HG02973 (cell line): ENCODE results near the gene NANOGP8.
"Not testable (repeated sequence)": the region's sequence is repeated elsewhere in the genome, so short reads cannot be mapped to it uniquely, and the experiment has no call there.

ENCODE experiments used
- ATAC-seq: cut with Tn5 transposase; IDR thresholded peaks from one replicate; pipeline ENCODE4 v1.9.1; 2021; ENCODE audit warnings: moderate library complexity; ENCODE audit not compliant: unreplicated experiment

Gene NANOGP8

GRCh38 chr15:35098737-35099136 is 13.6 kb upstream of the NANOGP8 start:
- no peak for ATAC-seq

GRCh38 chr15:35095941-35096340 is 10.8 kb upstream of the NANOGP8 start:
- no peak for ATAC-seq

DNA sequence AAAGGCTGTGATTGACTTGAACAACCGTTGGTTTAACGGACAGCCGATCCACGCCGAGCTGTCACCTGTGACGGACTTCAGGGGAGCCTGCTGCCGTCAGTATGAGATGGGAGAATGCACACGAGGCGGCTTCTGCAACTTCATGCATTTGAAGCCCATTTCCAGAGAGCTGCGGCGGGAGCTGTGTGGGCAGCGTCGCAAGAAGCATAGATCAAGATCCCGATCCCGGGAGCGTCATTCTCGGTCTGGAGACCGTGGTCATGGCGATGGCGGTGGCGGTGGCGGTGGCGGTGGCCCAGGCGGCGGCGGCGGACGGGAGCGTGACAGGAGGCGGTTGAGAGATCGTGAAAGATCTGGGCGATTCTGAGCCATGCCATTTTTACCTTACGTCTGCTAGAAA is 7.8 kb upstream of the NANOGP8 start:
- ATAC-seq: no peak

DNA sequence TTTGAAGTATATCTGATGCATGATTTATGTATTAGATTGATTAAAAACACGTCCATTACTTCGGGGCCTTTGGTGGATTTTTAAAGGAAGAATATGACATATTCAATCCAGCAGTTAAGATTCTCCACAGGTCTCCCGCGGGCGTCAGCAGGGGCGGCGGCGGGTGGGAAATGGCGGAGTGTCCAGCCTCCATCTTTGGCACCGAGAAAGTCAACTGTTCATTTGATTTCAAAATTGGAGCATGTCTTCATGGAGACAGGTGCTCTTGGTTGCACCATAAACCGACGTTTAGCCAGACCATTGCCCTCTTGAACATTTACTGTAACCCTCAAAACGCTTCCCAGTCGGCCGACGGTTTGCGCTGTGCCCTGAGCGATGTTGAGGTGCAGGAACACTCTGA is 7.2 kb upstream of the NANOGP8 start:
- no peak for ATAC-seq

GRCh38 chr15:35090104-35090807 is 5.2 kb upstream of the NANOGP8 start:
- ATAC-seq: no peak

DNA sequence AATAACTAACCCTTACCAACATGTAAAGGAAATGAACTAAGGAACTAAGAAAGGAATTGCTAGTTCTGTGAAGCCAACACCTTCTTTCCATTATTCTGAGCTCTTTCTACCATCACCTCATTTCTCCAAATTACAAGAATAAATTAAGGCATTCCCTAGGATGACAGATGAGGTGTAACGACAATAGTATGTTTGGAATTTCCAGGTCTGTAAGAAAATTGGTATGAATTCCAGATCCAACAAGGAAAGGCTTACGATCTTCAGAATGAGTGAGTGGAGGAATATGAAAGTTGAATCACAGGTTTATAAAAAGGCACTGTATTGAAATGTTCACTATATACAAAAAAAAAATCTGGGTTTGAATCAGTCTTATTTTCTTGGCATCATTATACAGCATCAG is 4.5 kb upstream of the NANOGP8 start:
- no peak for ATAC-seq

GRCh38 chr15:35088329-35088728 is 3.2 kb upstream of the NANOGP8 start:
- ATAC-seq: no peak

DNA sequence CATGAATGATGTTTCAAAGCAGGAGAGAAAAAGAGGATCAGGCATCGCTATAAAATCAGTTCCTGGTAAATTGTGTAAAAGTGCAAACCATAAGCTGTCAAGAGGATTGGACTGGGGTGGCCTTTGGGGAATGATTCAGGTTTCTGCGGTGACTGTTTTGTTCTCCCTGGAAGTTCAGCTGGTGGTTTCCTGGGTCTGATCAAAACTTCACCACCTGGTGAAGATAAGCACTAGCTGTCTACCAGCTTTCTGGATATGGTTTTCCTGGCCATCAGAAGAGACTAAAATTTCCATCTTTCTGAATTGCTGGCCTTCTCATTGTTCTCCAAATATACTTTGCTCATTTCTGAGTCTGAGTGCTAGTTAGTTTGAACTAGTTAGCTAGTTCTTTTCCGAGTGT is 2.7 kb upstream of the NANOGP8 start:
- no peak for ATAC-seq

GRCh38 chr15:35082371-35083348 is 2.4 kb downstream of the NANOGP8 start:
- not testable (repeated sequence) for ATAC-seq

- not testable (repeated sequence) for ATAC-seq
These were observed 3.3 kb downstream of the NANOGP8 start for GRCh38 chr15:35081626-35082365.

GRCh38 chr15:35080226-35080625 is 4.9 kb downstream of the NANOGP8 start:
- ATAC-seq: no peak

- ATAC-seq: no peak
These were observed 6.7 kb downstream of the NANOGP8 start for GRCh38 chr15:35078221-35078915.

DNA sequence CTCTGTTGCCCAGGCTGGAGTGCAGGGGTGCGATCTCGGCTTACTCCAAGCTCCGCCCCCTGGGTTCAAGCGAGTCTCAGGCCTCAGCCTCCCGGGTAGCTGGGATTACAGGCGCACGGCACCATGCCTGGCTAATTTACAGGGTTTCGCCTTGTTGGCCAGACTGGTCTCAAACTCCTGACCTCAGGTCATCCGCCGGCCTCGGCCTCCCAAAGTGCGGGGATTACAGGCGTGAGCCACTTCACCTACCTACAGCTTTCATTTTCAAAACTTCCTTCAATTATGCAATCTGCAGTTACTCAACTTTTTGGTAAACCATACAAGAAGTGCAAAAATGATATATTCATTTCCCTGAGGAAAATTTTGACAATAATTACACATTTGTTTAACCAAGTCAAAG is 14.0 kb downstream of the NANOGP8 start:
- ATAC-seq: no peak

DNA sequence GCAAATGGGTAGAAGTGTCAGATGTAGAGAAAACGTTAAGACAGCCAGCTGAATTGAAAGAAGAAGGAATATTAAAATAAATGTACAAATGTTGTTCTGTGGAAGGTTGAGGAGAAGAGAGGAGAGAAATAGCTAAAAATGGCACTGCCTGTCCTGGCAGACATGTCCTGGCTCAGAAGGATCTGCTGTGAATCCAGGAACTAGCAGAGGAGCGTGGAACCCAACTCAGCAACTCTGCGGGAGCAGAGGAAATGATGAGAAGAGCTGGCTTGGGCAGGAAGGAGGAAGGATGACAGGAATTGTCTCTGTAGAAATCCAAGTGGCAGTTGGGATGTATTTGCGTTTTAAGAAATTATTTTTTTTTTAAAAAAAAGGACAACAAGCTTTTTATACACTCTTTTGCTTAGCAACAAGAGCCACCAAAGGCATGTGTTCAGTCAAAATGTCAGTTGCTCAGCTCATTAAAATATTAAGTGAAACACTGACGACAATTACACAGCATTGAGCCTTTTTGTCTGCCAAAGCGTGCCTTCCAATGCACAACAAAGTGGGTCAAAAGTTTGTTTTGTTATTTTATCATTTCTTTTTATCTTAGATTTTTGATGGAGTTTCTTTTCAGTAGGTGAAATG is 16.1 kb downstream of the NANOGP8 start:
- no peak for ATAC-seq

GRCh38 chr15:35067496-35068347 is 17.4 kb downstream of the NANOGP8 start:
- ATAC-seq: no peak

- ATAC-seq: no peak
These were observed 19.0 kb downstream of the NANOGP8 start for GRCh38 chr15:35066094-35066493.

- no peak for ATAC-seq
These were observed 20.4 kb downstream of the NANOGP8 start for GRCh38 chr15:35064576-35065190.

DNA sequence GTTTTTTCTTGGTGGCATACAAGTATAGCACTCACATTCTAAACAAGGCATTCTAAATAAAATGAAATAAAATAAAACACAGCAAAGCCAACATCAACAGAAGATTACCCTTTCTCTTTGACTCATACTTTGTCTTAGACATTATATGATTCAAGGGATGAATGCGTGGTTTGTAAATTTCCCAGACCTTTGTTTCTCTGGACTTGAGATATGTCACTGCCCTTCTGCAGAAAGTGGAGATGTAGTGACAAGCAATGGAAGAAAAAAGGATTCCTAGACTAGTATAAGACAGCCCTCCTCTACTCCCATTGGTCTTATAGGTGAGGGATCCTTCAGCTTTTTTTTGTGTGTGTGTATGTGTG is 22.4 kb downstream of the NANOGP8 start:
- ATAC-seq: no peak
